ENCODE measurements around the gene PCSK6.
"Not testable (repeated sequence)": the region's sequence is repeated elsewhere in the genome, so short reads cannot be mapped to it uniquely, and the experiment has no call there.

PCSK6 gene

GRCh38 chr15:101406526-101407195 lies 82.8 kb downstream of the PCSK6 start:
- Histone ChIP-seq H2AFZ (ENCODE audit: low read length) (no peak overlapping the region), H3K36me3 (ENCODE audit: insufficient read depth, low read length) (no peaks in the 10 kb centered on the region), H3K4me3 (ENCODE audit: low read length, poor library complexity, severe bottlenecking) (no peak overlapping the region), H3F3A (ENCODE audit: low read depth) (no peaks in the 10 kb centered on the region), H3K4me1 (ENCODE audit: insufficient read depth, low read length, poor library complexity, severe bottlenecking) (no peaks in the 10 kb centered on the region), H4K20me1 (ENCODE audit: insufficient read depth, low read length, poor library complexity, severe bottlenecking) (no peaks in the 10 kb centered on the region), H3K79me2 (ENCODE audit: insufficient read depth, low read length) (no peaks in the 10 kb centered on the region), H3K9me3 (ENCODE audit: insufficient read depth, low read depth, low read length) (peaks cover 7% of the 10 kb centered on the region; the same call in 1 of the 2 replicates), H3K9me2 (replicated peaks; ENCODE audit: low read depth, low read length) (no peaks in the 10 kb centered on the region), H3K9ac (ENCODE audit: low read depth, low read length, poor library complexity, severe bottlenecking) (no peak overlapping the region), H3K27me3 (ENCODE audit: insufficient read depth, low read length, poor library complexity, severe bottlenecking) (no peaks in the 10 kb centered on the region), H3K4me2 (ENCODE audit: low read depth, low read length, poor library complexity, severe bottlenecking) (no peak overlapping the region)
- TF ChIP-seq CTCF (conservative IDR thresholded peaks at IDR 0.05; ENCODE audit: low read length) (no peak), EZH2phosphoT487 (IDR thresholded peaks at IDR 0.05; ENCODE audit: borderline replicate concordance) (no peak)

GRCh38 chr15:101406036-101406435 lies 83.5 kb downstream of the PCSK6 start:
- no peak for TF ChIP-seq CTCF (conservative IDR thresholded peaks at IDR 0.05; ENCODE audit: low read length)
- no peak for TF ChIP-seq EZH2phosphoT487 (IDR thresholded peaks at IDR 0.05; ENCODE audit: borderline replicate concordance)
- Histone ChIP-seq H3K4me2 (ENCODE audit: low read depth, low read length, poor library complexity, severe bottlenecking) (no peak overlapping the region), H3K9me3 (ENCODE audit: insufficient read depth, low read depth, low read length) (peaks cover 6% of the 10 kb centered on the region; the same call in 1 of the 2 replicates)

GRCh38 chr15:101404245-101404644 lies 85.3 kb downstream of the PCSK6 start:
- no peaks in the 10 kb centered on the region for H3K27me3 ChIP-seq (ENCODE audit: insufficient read depth, low read length, poor library complexity, severe bottlenecking)
- no peak overlapping the region for H2AFZ ChIP-seq (ENCODE audit: low read length)
- no peaks in the 10 kb centered on the region for H3K36me3 ChIP-seq (ENCODE audit: insufficient read depth, low read length)
- H3K9me2 ChIP-seq (replicated peaks; ENCODE audit: low read depth, low read length): no peaks in the 10 kb centered on the region
- H3K79me2 ChIP-seq (ENCODE audit: insufficient read depth, low read length): no peaks in the 10 kb centered on the region
- no peaks in the 10 kb centered on the region for H3F3A ChIP-seq (ENCODE audit: low read depth)
- H3K4me2 ChIP-seq (ENCODE audit: low read depth, low read length, poor library complexity, severe bottlenecking): no peak overlapping the region
- H3K4me1 ChIP-seq (ENCODE audit: insufficient read depth, low read length, poor library complexity, severe bottlenecking): no peaks in the 10 kb centered on the region
- H4K20me1 ChIP-seq (ENCODE audit: insufficient read depth, low read length, poor library complexity, severe bottlenecking): no peaks in the 10 kb centered on the region
- H3K9ac ChIP-seq (ENCODE audit: low read depth, low read length, poor library complexity, severe bottlenecking): no peak overlapping the region
- H3K4me3 ChIP-seq (ENCODE audit: low read length, poor library complexity, severe bottlenecking): no peak overlapping the region
- TF ChIP-seq EZH2phosphoT487 (IDR thresholded peaks at IDR 0.05; ENCODE audit: borderline replicate concordance): no peak
- TF ChIP-seq CTCF (conservative IDR thresholded peaks at IDR 0.05; ENCODE audit: low read length): no peak
- H3K9me3 ChIP-seq (ENCODE audit: insufficient read depth, low read depth, low read length): peaks cover 3% of the 10 kb centered on the region; the same call in 1 of the 2 replicates

More at GRCh38 chr15:101406036-101406435, 83.5 kb downstream of the PCSK6 start:
- no peaks in the 10 kb centered on the region for H4K20me1 ChIP-seq (ENCODE audit: insufficient read depth, low read length, poor library complexity, severe bottlenecking)
- H3K27me3 ChIP-seq (ENCODE audit: insufficient read depth, low read length, poor library complexity, severe bottlenecking): no peaks in the 10 kb centered on the region
- H3K79me2 ChIP-seq (ENCODE audit: insufficient read depth, low read length): no peaks in the 10 kb centered on the region
- no peaks in the 10 kb centered on the region for H3K36me3 ChIP-seq (ENCODE audit: insufficient read depth, low read length)
- no peak overlapping the region for H2AFZ ChIP-seq (ENCODE audit: low read length)
- no peak overlapping the region for H3K4me3 ChIP-seq (ENCODE audit: low read length, poor library complexity, severe bottlenecking)
- H3F3A ChIP-seq (ENCODE audit: low read depth): no peaks in the 10 kb centered on the region
- H3K9ac ChIP-seq (ENCODE audit: low read depth, low read length, poor library complexity, severe bottlenecking): no peak overlapping the region
- H3K4me1 ChIP-seq (ENCODE audit: insufficient read depth, low read length, poor library complexity, severe bottlenecking): no peaks in the 10 kb centered on the region
- H3K9me2 ChIP-seq (replicated peaks; ENCODE audit: low read depth, low read length): no peaks in the 10 kb centered on the region

- H3K4me3 ChIP-seq (ENCODE audit: low read length, poor library complexity, severe bottlenecking); H3K9me2 ChIP-seq (replicated peaks; ENCODE audit: low read depth, low read length); H3K79me2 ChIP-seq (ENCODE audit: insufficient read depth, low read length); H3K9me3 ChIP-seq (ENCODE audit: insufficient read depth, low read depth, low read length); H4K20me1 ChIP-seq (ENCODE audit: insufficient read depth, low read length, poor library complexity, severe bottlenecking); H3K4me1 ChIP-seq (ENCODE audit: insufficient read depth, low read length, poor library complexity, severe bottlenecking); H3K27me3 ChIP-seq (ENCODE audit: insufficient read depth, low read length, poor library complexity, severe bottlenecking); H3K9ac ChIP-seq (ENCODE audit: low read depth, low read length, poor library complexity, severe bottlenecking); H3K36me3 ChIP-seq (ENCODE audit: insufficient read depth, low read length); H2AFZ ChIP-seq (ENCODE audit: low read length); H3F3A ChIP-seq (ENCODE audit: low read depth); H3K4me2 ChIP-seq (ENCODE audit: low read depth, low read length, poor library complexity, severe bottlenecking): not testable (repeated sequence)
Observed at GRCh38 chr15:101402883-101403282, 86.6 kb downstream of the PCSK6 start.
